HG02943 (cell line): ENCODE results near the gene KRTAP4-9.
"Not testable (repeated sequence)": the region's sequence is repeated elsewhere in the genome, so short reads cannot be mapped to it uniquely, and the experiment has no call there.

Experiments
- ATAC-seq: cut with Tn5 transposase; IDR thresholded peaks from one replicate; pipeline ENCODE4 v1.9.1; 2021; ENCODE audit warnings: mild to moderate bottlenecking, low read depth, moderate library complexity; ENCODE audit not compliant: unreplicated experiment

KRTAP4-9 gene

GRCh38 chr17:41088760-41089352 is 16.3 kb upstream of the KRTAP4-9 start:
- not testable (repeated sequence) for ATAC-seq

- ATAC-seq, result no peak
Measured at GRCh38 chr17:41096055-41096454, 9.1 kb upstream of the KRTAP4-9 start.

- ATAC-seq, result no peak
Measured at GRCh38 chr17:41098042-41098441, 7.1 kb upstream of the KRTAP4-9 start, which contains the start of gene KRTAP4-8. TSS of gene KRTAP4-8 (minus strand) at chr17:41098142. CDS start at chr17:41098084, 58 bp downstream.

GRCh38 chr17:41098481-41098880 is 6.7 kb upstream of the KRTAP4-9 start:
- ATAC-seq, result no peak

- ATAC-seq, result not testable (repeated sequence)
Measured at GRCh38 chr17:41099682-41100480, 5.3 kb upstream of the KRTAP4-9 start.

GRCh38 chr17:41101586-41102259 is 3.5 kb upstream of the KRTAP4-9 start, which contains the start of gene KRTAP4-16:
TSS of gene KRTAP4-16 (minus strand) at chr17:41102209. CDS start at chr17:41102209, 0 bp downstream.
- no peak for ATAC-seq

- ATAC-seq, result no peak
Measured at GRCh38 chr17:41103896-41104295, 1.3 kb upstream of the KRTAP4-9 start.

- ATAC-seq, result not testable (repeated sequence)
Measured at GRCh38 chr17:41104386-41105038, 677 bp upstream of the KRTAP4-9 start.

- ATAC-seq, result no peak
Measured at GRCh38 chr17:41107941-41108450, 2.8 kb downstream of the KRTAP4-9 start.

GRCh38 chr17:41108728-41109386 is 3.7 kb downstream of the KRTAP4-9 start:
- ATAC-seq, result not testable (repeated sequence)

- no peak for ATAC-seq
Measured at GRCh38 chr17:41111151-41111885, 6.1 kb downstream of the KRTAP4-9 start.

GRCh38 chr17:41116297-41116696 is 11.1 kb downstream of the KRTAP4-9 start:
- no peak for ATAC-seq

GRCh38 chr17:41117846-41118386 is 12.7 kb downstream of the KRTAP4-9 start, which contains the start of gene KRTAP4-11:
TSS of gene KRTAP4-11 (minus strand) at chr17:41118373. CDS start at chr17:41118315, 58 bp downstream.
- ATAC-seq, result not testable (repeated sequence)

GRCh38 chr17:41118721-41119120 is 13.5 kb downstream of the KRTAP4-9 start:
- ATAC-seq, result no peak

- not testable (repeated sequence) for ATAC-seq
Measured at GRCh38 chr17:41119696-41120690, 14.8 kb downstream of the KRTAP4-9 start.

GRCh38 chr17:41121742-41122141 is 16.6 kb downstream of the KRTAP4-9 start:
- no peak for ATAC-seq

GRCh38 chr17:41123292-41123990 is 18.3 kb downstream of the KRTAP4-9 start:
- not testable (repeated sequence) for ATAC-seq
